Measurements from ENCODE around the gene MESP2. TPM values are rescaled to one million over a fixed set of nuclear protein-coding genes. Genes with fewer than 3 reads are reported as not detected.
"Not testable (repeated sequence)": the region's sequence is repeated elsewhere in the genome, so short reads cannot be mapped to it uniquely, and the experiment has no call there.

Gene MESP2
- total RNA-seq, 1 experiment from 2014 or later, result not detected

DNA sequence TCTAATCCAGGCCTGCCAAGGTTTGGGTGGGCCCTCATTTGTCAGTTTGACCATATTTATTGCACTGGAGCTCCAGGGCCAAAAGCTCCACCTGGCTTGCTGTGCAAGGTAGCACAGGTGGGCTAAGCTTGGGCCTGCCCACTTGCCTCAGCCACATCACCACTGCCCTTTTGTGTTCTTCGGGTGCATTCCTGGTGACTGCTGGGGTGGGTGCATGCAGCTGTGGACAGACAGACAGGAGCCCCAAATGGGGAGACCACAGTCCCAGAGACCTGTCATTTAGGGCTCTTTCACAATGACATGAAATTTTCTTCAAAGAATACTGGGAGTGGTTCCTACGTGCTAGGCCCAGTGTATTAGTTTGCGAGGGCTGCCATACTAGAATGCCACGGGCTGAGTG lies 2.7 kb downstream of the MESP2 start:
- no peak for DNase-seq (ENCODE audit: low spot score)

DNA sequence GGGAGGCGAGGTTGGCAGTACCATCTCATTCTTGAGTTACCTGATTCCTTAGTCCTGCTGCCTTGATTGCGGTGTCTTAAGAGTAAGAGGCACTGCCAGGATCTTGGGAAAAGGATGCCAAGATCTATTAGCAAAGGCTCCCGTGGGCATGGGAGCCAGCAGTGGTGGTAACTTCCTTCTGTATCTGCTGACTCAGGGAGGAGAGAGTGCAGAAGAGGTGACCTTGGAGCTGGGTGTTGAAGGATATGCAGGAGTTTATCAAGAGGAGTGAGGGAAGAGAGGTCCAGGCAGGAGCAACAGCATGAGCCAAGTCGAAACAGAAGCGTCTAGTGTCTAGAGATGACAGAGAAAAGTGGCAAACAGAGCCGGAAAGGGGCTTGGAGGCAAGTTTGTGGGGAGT lies 4.5 kb downstream of the MESP2 start:
- no peak for DNase-seq (ENCODE audit: low spot score)

DNA sequence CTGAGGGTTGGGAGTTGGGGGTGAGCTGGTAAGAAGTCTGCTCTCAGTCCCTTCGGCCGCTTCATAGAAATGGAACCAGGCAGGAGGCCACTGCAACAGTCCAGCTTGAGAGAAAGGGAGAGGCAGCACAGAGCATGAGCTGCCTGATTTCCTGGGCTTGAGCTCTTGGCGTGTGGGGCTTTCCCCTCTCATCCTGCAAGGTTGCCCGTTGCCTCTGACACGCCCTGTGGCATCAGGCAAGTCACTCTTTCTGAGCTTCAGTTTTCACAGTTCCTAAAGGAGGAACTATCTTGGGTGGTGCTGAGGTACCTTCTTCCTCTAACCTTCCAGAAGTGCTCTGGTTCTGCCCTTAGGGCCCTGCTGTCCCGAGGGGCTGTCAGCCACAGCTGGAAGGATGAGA lies 4.9 kb downstream of the MESP2 start:
- no peak for DNase-seq (ENCODE audit: low spot score)

DNA sequence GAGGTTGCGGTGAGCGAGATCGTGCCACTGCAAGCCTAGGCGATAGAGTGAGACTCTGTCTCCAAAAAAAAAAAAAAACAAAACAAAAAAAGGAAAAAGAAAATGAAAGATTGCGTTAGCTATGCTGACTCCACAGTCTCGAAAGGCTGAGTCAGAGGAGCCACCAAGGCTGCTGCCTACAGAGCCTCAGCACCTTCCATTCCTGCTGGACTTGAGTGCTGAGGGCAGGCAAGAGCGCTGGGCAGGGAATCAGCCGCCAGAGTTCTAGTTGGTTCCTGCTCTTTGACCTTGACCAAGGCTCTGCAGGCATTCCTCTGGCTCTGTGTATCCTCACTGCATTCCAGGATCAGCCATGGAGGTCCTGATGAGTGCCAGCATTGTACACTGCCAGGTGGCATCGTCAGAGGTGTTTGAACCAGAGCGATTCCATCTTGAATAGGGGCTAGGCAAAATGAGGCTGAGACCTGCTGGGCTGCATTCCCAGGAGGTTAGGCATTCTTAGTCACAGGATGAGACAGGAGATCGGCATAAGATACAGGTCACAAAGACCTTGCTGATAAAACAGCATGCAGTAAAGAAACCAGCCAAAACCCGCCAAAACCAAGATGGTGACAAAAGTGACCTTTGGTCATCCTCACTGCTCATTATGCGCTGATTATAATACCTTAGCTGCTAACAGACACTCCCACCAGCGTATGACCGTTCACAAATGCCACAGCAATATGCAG lies 5.9 kb downstream of the MESP2 start:
- no peak for DNase-seq (ENCODE audit: low spot score)

DNA sequence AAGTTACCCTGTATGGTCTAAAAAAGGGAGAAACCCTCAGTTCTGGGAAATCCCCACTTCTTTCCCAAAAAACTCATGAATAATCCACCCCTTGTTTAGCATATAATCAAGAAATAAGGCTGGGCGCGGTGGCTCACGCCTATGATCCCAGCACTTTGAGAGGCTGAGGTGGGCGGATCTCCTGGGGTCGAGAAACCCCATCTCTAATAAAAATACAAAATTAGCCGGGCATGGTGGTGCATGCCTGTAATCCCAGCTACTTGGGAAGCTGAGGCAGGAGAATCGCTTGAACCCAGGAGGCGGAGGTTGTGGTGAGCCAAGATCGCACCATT lies 6.5 kb downstream of the MESP2 start:
- not testable (repeated sequence) for DNase-seq (ENCODE audit: low spot score)

DNA sequence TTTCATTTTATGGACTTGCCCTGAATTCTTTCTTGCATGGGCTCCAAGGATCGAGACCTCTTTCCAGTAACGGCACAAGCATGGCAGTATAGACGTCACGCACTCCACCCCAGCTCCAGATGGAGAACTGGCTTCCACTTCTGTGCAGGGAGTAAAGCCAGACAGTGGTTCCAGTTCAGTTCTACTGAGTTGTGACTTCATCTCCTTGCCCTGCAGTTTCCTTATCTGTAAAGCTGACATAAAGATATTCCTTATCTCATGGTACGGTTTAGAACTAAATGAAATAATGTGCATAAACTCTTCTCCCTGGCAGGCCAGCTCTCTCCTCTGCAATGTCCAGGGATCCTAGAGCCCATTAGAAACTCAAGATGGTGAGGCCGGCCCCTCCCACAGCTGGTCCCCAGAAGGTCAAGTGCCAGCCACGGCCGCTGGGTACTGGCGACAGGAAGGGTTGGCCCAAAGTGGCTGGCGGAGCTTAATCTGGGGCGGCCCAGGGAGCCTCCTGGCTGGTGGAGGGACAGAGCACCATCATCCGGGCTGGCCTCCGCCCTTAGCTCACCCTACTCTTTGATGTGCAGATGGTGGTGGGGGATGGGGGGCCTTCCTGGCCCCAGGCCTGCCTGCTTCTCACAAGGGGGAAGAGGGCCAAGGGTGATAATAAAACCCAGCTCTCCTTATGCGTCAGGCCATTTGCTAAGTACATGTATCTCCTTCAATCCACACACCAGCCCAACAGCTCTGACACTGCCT lies 7.2 kb downstream of the MESP2 start:
- no peak for DNase-seq (ENCODE audit: low spot score)

DNA sequence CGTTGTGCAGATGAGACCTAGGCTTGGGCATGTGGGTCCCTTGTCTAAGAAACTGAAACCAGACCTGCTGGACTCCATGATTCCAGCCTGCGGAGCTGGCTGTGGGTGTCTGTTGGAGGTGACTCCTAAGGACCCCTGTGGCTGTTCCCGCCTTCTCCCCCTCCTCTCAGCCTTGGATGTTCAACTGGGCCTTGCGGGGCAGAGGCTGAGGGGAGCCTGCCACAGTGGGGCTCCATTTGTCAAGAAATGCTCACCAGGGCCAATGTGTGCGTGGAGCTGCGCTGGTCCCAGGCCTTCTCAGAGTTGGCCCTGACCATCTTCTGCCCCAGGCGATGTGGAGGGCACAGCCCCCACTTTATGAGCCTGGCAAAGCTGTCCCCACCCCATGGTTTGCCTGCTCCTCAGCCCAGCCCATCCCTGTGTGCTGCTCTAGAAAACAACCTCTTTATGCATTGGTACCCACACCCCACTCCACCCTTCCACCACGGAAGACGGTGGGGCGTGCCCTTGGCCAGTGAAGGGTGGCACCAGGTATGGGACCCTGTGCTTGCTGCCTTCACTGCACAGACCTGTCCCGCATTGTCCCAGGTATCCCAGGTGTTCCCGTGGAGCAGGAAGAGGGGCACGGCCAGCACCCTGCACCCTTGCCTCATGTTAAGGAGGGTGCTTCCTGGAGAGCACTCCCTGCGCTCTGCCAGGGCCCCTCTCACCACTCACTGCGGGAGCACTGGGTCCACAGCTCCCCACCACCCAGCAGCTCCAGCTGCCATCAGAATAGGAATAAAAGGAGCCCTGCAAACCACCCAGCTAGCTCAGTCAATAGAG lies 7.9 kb downstream of the MESP2 start:
- DNase-seq (ENCODE audit: low spot score), result no peak

DNA sequence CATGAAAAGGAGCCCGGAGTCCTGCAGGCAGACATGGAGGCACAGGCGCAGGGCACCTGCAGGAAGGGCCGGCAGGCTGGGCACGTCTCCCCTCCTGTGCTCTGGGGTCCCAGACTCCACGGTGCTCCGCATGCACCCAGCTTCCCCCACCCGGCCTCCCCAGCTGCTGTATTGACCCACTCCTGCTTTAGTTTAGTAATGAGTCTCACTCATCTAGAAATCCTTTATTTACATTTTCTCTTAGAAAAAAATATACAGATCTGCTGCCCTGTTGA lies 8.5 kb downstream of the MESP2 start:
- DNase-seq (ENCODE audit: low spot score), result no peak

DNA sequence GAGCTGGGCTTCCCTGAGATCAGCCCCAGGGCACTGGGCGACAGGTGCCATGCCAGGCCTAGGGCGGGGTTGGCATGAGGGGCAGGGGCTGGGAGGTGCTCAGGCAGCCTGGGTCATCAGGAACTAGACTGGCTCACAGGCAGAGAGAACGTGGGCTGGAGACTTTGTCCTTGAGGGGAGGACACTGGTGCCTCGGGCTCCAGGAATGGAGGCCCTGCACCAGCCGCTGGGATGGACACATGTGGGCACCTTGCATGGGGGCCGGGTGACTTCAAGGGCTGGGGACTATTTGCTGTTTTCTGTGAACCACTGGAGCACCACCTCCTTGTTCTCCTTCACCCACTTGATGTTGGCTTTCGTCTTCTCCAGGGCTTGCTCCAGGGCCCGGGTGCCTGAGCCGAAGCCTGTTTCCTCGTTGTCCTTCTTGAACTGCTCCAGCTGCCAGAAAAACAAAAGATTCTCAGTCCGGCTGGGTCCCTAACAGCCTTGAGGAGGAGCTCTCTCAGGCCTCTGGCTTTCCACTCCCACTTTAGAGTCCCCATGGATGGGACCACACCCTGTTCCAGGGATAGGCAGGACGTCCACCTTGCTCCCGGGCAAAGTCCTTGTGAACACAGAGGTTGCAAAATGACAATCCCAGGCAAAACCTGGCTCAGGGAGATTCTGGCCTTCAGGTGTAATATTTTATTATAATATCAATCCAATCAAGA lies 9.1 kb downstream of the MESP2 start:
- DNase-seq (ENCODE audit: low spot score), result no peak

DNA sequence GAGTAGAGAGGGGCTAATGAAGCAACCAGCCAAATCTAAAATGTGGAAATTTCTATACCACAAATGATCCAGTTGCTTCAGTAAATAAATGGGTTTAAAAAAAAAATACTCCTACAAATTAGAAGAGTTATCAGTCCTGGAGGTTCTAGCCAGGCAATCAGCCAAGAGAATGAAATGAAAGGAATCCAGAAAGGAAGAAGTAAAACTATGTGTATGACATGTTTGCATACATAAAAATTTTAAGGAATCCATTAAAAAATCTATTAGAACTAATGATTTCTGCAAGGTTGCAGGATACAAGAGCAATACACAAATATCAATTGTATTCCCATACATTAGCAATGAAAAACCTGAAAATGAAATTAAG lies 9.6 kb downstream of the MESP2 start:
- no peak for DNase-seq (ENCODE audit: low spot score)

DNA sequence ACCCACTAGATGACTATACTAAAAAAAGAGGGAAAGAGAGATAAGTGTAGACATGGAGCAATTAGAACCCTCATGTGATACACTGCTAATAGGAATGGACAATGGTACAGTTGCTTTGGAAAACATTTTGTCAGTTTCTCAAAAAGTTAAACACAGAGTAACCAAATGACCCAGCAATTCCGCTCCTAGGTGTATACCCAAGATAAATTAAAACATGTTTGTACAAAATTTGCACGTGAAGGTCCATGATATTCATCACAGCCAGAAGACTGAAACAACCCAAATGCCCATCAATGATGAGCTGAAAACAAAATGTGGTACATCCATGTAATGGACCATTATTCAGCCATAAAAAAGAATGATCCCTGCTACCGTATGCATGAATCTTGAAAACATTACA lies 11.8 kb downstream of the MESP2 start:
- no peak for DNase-seq (ENCODE audit: low spot score)

DNA sequence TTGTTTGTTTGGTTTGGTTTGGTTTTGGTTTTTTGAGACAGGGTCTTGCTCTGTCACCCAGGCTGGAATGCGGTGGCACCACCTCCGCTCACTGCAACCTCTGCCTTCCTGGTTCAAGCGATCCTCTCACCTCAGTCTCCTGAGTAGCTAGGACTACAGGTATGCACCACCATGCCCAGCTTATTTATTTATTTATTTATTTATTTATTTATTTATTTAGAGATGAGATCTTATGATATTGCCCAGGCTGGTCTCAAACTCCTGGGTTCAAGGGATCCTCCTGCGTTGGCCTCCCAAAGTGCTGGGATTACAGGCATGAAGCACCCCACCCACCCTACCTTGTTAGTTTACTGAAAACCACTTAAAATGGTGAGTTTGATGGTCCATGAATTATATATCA lies 12.5 kb downstream of the MESP2 start:
- not testable (repeated sequence) for DNase-seq (ENCODE audit: low spot score)

DNA sequence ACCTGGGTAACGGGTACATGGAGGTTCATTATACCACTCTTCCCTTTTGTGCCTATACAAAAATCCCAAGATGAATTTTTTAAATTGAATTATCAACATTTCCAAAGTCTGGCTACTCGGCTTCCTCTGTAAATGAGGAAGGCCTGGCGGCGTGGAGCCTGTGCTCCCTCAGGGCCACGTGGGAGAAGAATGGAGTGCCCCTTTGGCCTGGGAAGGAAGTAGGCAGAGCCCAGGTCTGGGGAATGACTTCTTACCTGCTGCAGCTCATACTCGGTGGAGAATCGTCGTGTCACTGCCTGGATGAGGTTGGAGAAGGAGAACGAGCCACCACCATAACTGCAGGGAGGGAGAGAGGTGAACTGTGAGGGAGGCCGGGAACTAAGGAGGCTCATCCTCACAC lies 14.1 kb downstream of the MESP2 start:
- no peak for DNase-seq (ENCODE audit: low spot score)

DNA sequence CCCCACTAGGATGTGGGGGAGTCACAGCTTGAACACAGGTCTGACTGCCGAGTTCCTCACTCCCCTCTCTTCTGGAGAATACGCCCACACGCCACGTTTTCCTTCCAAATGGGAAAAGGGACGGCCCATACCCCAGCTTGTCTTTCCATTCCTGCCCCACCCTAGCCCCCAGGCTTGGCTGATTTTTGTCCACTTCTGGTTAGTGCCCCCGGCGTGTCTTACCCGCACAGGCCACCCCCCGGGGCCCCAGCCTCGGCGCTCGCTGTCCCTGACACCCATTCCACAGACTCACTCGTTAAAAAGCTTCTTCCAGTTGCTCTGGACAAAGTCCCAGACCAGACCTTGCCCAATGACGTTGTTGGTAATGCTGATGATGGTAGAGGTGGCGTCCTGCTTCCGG lies 14.5 kb downstream of the MESP2 start:
- no peak for DNase-seq (ENCODE audit: low spot score)

DNA sequence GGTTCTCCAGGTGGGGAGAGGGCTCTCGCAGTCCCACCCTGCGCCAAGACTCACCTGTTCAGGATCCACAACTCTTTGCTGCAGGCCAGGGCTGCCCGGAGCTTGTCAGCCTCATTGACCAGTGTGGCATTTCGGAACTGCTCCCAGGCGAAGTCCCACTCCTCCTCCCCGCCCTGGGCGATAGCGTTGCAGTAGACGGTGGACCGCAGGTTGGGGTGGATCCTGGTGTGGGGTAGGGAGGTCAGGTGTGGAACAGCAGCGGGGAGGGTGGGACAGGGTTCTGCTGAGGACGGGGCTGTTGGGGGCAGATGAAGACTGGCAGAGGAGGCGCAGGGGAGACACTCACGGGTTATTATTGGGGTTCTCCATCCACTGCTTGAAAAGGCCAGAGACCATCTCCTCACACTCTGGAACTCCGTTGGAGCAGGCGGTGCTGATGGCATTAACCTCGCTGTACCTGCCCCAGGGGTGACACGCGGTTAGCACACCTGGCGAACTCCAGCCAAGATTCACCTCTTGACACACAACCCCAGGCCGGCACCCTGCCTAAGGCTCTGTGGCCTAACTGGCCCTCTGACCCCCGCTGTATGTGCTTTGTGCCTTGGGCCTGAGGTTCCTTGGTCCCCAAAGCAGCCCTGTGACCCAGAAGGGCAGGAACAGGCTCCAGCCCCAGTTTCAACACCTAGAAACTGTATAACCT lies 16.1 kb downstream of the MESP2 start:
- no peak for DNase-seq (ENCODE audit: low spot score)

DNA sequence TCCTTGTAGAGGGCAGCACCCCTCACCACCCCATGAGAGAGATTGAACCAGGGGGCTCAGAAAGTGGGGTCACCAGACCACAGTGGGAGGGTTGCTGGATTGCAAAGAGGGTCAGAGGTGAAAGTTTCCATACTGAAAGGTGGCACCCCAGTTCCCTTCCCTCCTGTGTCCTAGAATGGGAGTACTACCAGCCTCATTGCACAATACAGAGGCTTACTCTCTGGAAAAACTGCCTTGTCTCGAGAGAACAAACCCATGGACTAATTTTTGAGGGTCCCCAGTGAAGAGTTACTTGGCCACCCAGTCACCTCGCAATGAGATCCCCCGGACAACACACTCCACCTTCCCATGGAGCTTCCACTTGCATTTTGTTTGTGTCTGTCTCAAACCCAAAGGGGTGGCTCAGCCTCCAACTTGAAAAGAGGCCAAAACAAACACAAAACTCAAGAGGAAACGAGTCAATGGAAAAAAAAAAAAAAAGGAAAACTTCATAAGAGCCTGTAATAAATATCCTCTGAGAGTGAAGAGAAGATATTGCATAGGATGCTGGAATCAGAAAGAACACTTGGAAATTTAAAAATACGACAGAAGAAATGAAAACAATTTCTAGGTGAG lies 18.6 kb downstream of the MESP2 start:
- DNase-seq (ENCODE audit: low spot score), result no peak

DNA sequence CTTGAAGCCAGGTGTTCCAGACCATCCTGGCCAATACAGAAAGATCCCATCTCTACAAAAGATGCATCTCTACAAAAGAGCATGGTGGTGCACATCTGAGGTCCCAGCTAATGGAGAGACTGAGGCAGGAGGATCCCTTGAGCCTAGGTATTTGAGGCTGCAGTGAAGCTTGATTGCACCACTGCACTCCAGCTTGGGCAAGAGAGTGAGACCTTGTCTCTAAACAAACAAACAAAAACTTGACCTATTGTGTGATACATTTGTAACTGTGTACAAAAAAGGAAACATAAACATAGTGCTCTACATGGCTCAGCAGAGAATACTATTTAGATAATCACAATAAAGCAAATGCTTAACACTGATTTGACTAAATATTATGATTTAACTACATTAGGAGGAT lies 19.9 kb downstream of the MESP2 start:
- DNase-seq (ENCODE audit: low spot score), result no peak

DNA sequence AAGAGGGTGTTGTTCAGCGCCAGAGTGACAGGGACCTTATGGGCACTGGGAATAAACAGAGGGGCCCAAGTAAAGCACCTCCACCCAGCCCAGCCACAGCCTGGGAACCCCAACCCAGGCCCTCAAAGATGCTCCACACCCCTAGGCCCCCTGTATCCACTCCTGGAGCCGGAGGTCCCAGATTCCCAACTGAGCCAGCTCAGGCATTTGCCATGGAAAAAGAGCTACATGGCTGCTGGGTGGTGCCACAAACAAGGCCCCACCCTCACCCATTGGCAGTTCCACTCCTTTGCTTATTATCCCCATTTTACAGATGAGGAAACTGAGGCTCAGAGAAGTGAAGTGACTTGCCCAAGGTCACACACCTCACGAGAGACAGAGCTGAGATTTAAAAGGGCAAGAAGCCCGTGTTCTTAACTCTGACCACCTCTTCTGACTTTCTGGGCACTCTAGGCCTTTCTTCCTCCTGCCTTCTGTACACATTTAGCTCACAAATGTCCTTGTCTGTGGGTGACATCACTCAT lies 21.6 kb downstream of the MESP2 start:
- no peak for DNase-seq (ENCODE audit: low spot score)

DNA sequence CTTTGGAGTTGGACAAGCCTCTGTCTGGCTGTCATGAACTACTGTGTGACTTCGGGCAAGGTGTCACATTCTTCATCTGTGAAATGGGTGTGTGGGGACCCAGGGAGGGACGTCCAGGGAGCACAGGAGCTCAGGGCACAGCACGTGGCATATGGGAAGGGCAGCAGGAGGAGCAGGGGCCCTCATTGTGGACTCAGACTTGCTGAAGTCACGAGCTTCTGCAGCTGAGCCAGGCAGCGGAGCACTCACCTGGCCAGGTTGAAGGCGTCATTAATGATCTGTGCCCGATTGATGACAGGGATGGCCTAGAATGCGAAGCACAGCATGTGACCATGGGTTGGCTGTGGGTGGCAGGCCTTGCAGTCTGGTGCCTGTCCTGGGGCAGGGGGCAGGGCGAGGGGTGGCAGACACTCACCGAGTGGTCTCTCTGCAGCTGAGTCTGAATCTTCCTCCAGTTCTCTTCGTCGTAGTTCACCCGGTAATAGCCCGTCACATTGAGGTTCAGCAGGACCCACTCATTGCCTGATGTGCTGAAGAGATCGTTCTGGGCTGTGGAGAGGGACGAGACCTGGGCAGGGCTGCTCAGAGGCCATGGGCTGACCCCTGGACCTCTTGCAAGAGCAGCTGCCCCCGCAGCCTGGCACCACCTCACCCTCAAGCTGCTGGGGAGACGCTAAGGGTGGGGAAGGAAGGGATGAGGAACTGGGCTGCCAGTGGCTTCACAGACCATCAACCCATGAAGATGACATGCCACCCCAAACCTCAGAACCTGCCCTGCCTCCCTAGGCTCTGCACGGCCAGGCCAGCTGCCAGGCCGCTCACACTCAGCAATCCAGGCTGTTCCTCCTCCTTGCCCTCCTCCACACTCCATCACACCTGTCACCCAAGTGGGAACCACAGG lies 23.1 kb downstream of the MESP2 start:
- no peak for DNase-seq (ENCODE audit: low spot score)

DNA sequence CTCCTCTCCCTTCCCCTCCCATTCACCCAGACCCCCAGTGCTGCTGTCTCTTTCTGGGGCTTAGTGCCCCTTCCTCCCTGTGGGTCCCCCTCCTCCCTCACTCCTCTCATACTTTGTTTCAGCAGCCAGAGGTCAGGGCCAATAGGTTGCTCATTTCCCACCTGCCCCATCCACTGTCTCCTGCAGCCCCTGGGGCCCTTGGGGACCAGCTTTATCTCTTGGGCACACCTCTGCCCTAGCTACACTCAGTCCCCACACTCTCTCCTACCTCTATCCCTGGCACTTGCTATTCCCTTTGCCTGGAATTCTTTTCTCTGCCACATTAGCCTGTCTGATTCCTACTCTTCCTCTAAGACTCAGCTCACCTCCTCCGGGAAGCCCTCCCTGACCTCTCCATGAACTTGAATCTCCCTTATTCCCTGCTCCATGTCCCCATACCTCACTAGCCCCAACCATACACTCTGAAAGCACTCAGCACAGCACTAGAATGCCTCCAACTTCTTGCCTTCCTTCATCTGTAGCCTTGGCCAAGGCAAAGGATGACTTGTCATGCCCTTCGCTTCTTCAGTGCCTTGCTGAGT lies 23.9 kb downstream of the MESP2 start:
- DNase-seq (ENCODE audit: low spot score), result no peak

All from H4 (cell line).